Measurements from ENCODE around the gene ABCA1.

The ABCA1 gene

DNA sequence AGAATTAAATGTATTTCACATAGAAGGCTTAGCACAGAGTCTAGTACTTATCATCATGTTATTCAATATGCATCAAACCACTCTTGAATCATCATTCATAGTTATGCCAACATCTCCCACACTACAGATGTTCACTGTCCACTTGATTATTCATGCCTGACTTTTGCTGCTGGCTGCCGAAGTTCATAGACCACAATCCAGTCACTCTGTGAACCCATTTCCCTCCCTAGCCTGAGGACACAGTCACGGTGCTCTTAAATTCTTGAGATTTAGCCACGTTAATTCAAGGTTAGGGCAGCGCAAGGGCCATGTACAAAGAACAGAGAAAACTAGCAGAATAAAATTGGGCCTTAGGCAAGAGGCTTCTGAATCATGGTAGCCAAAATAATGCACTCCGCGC lies 32.4 kb downstream of the ABCA1 start:
- TF ChIP-seq ZNF384 (IDR thresholded peaks at IDR 0.05) (no peak), LEF1 (IDR thresholded peaks at IDR 0.05; ENCODE audit: borderline replicate concordance) (no peak), SUZ12 (IDR thresholded peaks at IDR 0.05) (no peak), ELF4 (IDR thresholded peaks at IDR 0.05) (no peak), TARDBP (IDR thresholded peaks at IDR 0.05) (no peak), FOXM1 (IDR thresholded peaks at IDR 0.05; ENCODE audit: borderline replicate concordance) (no peak), ARNT (IDR thresholded peaks at IDR 0.05) (no peak)
- POLR2A ChIA-PET: no interaction called here
- CTCF ChIA-PET: no interaction called here
- DNase-seq (ENCODE audit: extremely low spot score): no peak

DNA sequence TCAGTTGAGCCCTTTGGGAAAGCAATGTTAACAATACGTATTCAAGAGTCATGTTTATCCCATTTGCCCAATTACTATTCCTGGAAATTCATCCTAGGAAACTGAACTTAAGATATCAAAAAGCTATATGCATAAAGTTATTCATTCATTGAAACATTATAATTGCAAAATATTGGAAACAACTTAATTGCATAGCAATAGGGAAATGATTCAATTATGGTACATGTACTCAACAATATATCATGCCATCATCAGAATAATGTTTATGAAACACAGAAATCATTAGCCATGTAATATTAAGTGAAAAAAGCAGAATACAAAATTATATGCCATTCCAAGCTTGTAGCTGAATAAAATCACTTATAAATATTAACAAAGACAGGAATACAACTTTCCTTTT lies 35.3 kb downstream of the ABCA1 start:
- TF ChIP-seq ZNF384 (IDR thresholded peaks at IDR 0.05): no peak
- no peak for TF ChIP-seq HDGF (IDR thresholded peaks at IDR 0.05; ENCODE audit: borderline replicate concordance)
- TF ChIP-seq NFRKB (IDR thresholded peaks at IDR 0.05): no peak
- no peak for TF ChIP-seq L3MBTL2 (conservative IDR thresholded peaks at IDR 0.05)
- TF ChIP-seq ELF4 (IDR thresholded peaks at IDR 0.05): no peak
- TF ChIP-seq, protein P1, sequence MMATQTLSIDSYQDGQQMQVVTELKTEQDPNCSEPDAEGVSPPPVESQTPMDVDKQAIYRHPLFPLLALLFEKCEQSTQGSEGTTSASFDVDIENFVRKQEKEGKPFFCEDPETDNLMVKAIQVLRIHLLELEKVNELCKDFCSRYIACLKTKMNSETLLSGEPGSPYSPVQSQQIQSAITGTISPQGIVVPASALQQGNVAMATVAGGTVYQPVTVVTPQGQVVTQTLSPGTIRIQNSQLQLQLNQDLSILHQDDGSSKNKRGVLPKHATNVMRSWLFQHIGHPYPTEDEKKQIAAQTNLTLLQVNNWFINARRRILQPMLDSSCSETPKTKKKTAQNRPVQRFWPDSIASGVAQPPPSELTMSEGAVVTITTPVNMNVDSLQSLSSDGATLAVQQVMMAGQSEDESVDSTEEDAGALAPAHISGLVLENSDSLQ (IDR thresholded peaks at IDR 0.05): no peak
- no peak for TF ChIP-seq SP1 (IDR thresholded peaks at IDR 0.05)
- TF ChIP-seq FOXM1 (IDR thresholded peaks at IDR 0.05; ENCODE audit: borderline replicate concordance): no peak
- TF ChIP-seq FOXK2 (IDR thresholded peaks at IDR 0.05): no peak
- no peak for TF ChIP-seq SUZ12 (IDR thresholded peaks at IDR 0.05)
- TF ChIP-seq BHLHE40 (IDR thresholded peaks at IDR 0.05; ENCODE audit: borderline replicate concordance): no peak
- ChIA-PET CTCF (interaction anchor here (0.7 to 1.3 kb wide), 2 partner anchors 28 to 30 kb away, joined by 3 to 4 read pairs; no protein-coding TSS in a partner anchor), POLR2A (no interaction called here)
- no peak for DNase-seq (ENCODE audit: extremely low spot score)

DNA sequence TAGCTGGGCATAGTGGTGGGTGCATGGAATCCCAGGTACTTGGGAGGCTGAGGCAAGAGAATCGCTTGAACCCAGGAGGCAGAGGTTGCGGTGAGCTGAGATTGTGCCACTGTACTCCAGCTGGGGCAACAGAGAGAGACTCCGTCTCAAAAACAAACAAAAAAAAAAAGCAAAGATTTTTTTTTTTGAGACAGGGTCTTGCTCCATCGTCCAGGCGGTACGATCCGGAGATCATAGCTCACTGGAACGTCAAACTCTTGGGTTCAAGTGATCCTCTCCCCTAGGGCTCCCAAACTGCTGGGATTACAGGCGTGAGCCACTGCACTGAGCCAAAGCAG lies 37.6 kb downstream of the ABCA1 start:
- POLR2A ChIA-PET: no interaction called here

DNA sequence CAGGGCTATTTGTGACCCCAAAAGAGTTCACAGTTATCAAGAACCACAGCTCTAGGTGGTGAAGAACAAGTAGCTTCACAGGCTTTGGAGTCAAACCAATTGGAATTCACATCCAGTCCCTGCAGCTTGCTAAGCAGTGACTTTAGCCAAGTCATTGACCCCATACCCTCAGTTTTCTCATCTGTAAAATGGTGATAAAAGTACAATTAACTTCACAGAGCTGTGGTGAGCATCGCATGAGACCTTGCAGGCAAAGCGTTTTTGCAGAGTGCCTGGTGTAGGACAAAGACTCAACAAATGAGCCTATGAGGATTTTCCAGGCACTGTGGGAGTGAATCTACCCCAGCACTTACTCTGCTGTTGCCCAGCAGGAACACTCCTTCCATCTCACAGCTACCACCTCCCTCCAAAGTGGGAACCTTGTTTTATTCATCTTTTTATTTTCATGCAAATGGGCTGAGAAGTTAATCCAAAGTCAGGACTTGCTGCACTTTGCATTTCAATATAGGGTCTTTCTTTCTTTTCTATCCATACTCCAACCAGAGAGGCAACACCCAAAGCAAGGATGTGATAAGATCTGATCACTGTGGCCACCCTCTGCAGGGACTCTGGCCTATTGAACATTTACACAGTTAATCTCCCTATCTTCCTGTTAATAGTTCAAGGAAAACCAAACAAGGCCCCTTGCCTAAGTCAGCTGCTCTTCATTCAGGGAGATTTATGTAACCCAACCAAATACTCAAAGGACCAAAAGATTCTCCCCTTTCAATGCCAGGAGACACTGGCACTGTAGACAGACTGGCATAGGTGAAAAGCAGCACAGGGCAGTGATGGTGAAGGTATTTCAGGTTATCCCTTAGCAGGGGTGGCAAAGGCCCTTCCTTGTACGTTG lies 41.9 kb downstream of the ABCA1 start:
- TF ChIP-seq SP1 (IDR thresholded peaks at IDR 0.05): no peak
- no peak for TF ChIP-seq FOXM1 (IDR thresholded peaks at IDR 0.05; ENCODE audit: borderline replicate concordance)
- no peak for TF ChIP-seq FOXK2 (IDR thresholded peaks at IDR 0.05)
- TF ChIP-seq HDGF (IDR thresholded peaks at IDR 0.05; ENCODE audit: borderline replicate concordance): no peak
- no peak for TF ChIP-seq LEF1 (IDR thresholded peaks at IDR 0.05; ENCODE audit: borderline replicate concordance)
- TF ChIP-seq SUZ12 (IDR thresholded peaks at IDR 0.05): no peak
- no peak for TF ChIP-seq L3MBTL2 (conservative IDR thresholded peaks at IDR 0.05)
- TF ChIP-seq BHLHE40 (IDR thresholded peaks at IDR 0.05; ENCODE audit: borderline replicate concordance): no peak
- ChIA-PET POLR2A (no interaction called here), CTCF (no interaction called here)
- no peak for DNase-seq (ENCODE audit: extremely low spot score)

More for the DNA sequence above, 37.6 kb downstream of the ABCA1 start:
- DNase-seq (ENCODE audit: extremely low spot score): no peak
- CTCF ChIA-PET: no interaction called here
- TF ChIP-seq ZNF384 (IDR thresholded peaks at IDR 0.05) (no peak), FOXM1 (IDR thresholded peaks at IDR 0.05; ENCODE audit: borderline replicate concordance) (no peak), ARNT (IDR thresholded peaks at IDR 0.05) (no peak)

DNA sequence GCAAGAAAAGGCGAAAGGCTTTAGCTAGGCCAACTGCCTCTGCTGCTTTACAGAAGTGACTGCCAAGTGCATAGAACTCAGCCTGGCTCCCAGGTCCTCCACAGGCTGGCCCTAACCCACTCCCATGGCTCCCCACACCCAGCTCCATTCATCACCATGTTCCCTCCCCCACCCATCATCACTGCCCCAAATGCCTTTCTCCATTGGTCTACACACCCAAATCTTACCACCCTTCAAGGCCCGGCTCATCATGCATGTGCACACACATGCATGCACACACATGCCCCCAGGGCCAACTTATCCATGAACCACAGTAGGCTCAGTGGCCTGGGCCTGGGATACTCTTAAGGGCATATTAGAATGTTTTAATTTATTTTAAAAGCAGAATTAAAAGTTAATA lies 44.8 kb downstream of the ABCA1 start:
- CTCF ChIA-PET: no interaction called here
- TF ChIP-seq FOXA1 (IDR thresholded peaks at IDR 0.05): no peak
- no peak for TF ChIP-seq TARDBP (IDR thresholded peaks at IDR 0.05)
- POLR2A ChIA-PET: no interaction called here
- no peak for DNase-seq (ENCODE audit: extremely low spot score)

DNA sequence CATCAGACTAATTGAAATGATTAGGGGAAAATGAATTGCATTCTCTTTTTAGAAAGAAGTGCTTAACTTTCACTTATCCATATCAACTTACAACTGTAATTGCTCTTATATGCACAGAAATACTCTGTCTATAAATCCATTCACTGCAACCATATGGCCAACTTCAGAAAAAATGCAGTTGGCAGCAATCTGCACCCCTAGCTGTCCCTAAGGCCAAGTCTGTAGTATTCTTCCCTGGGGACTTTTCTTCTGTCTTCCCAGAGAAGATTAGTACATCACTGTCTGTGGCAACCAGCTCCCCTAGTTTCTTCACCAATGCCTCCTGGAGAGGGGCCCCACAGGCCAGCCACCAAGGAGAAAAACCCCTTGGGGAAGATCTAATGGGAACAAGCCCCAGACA lies 45.4 kb downstream of the ABCA1 start:
- no peak for DNase-seq (ENCODE audit: extremely low spot score)
- ChIA-PET POLR2A (no interaction called here), CTCF (no interaction called here)
- TF ChIP-seq L3MBTL2 (conservative IDR thresholded peaks at IDR 0.05) (no peak), HDGF (IDR thresholded peaks at IDR 0.05; ENCODE audit: borderline replicate concordance) (no peak), FOXM1 (IDR thresholded peaks at IDR 0.05; ENCODE audit: borderline replicate concordance) (no peak)

DNA sequence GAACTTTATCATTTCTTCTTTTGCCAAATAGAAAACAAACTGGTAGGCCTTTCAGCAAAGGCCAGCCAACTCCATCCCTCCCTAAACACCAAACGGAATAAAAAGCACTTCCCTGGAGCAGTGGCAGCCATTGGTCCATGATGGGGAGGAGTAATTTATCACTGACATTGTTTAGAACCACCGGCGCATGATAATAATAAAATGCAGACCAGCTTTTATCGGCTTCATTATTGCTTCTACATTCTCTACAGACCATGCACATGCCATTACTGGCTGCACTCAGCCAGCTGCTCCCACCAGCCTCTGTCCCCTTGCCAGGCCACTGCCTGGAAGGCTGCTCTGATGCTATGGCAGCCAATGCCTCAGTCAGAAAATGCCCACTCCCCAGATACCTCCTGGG lies 45.9 kb downstream of the ABCA1 start:
- CTCF ChIA-PET: no interaction called here
- POLR2A ChIA-PET: no interaction called here
- no peak; the same call in 1 of the 2 replicates for TF ChIP-seq ZNF384 (IDR thresholded peaks at IDR 0.05)
- TF ChIP-seq CTBP1 (IDR thresholded peaks at IDR 0.05; ENCODE audit: borderline replicate concordance): no peak
- no peak for TF ChIP-seq ARNT (IDR thresholded peaks at IDR 0.05)
- no peak for DNase-seq (ENCODE audit: extremely low spot score)

DNA sequence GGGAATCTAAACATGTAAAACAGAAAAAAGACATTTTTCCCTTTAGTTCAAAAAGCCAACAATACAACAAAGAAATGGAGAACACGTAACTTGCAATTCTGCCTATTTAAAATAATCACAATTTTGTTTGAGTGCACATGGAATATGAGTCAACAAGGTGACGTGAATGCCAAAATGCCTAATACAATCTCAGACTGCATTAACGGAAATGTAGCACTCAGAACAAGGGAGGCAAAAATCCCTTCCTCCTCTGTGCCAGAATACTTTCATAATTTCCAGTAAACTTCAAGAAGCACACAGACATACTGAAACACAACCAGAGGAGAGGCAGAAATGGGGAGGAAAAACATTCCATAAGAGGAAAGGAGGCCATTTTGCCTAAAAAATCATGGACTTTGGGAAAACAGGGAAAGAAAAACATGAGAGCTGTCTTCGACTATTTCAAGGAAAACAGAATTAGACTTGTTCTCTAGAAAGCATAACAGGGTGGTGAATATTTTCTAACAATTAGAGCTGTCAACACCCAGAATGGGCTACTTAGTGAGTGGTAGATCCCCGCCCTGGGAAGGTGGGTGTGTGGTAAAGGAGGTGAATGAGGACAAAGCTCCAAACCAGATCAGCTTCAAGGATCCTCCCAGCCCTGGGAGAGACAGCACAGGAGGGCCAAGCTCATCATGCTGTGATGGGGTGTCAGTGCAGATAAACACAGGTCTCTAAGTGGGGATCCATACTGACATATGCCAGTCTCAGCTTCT lies 48.2 kb downstream of the ABCA1 start:
- DNase-seq (ENCODE audit: extremely low spot score): no peak
- no peak for TF ChIP-seq L3MBTL2 (conservative IDR thresholded peaks at IDR 0.05)
- TF ChIP-seq TARDBP (IDR thresholded peaks at IDR 0.05): no peak
- TF ChIP-seq SP1 (IDR thresholded peaks at IDR 0.05): no peak
- POLR2A ChIA-PET: no interaction called here
- CTCF ChIA-PET: interaction anchor here (1.7 kb wide), 1 partner anchor 17 kb away, joined by 6 read pairs; no protein-coding TSS in a partner anchor
